ENCODE results near the gene EVPL.
"Not testable (repeated sequence)": the region's sequence is repeated elsewhere in the genome, so short reads cannot be mapped to it uniquely, and the experiment has no call there.

Gene EVPL
- total RNA-seq: 0.35 to 0.48 reads per million in 2 donors

- no peak for DNase-seq
These were observed at the start of gene EVPL for GRCh38 chr17:76027159-76027839. Gene EVPL (minus strand): TSS chr17:76027306. CDS start chr17:76027198, 108 bp downstream.

- DNase-seq: no peak
These were observed 49.1 kb upstream of the EVPL start for GRCh38 chr17:76076146-76076764.

GRCh38 chr17:76075364-76076145 lies 48.4 kb upstream of the EVPL start:
- DNase-seq: no peak

- no peak for DNase-seq
These were observed 47.6 kb upstream of the EVPL start, which contains the start of gene GALR2 for GRCh38 chr17:76074390-76075363. Gene GALR2 (plus strand): TSS chr17:76074781. CDS start chr17:76074884, 103 bp downstream.

GRCh38 chr17:76072148-76072858 lies 45.2 kb upstream of the EVPL start, which contains the start of gene SRP68:
Gene SRP68 (minus strand): TSS chr17:76072517. CDS start chr17:76072491, 26 bp downstream.
- peak; percentile 68 for DNase-seq

- no peak for DNase-seq
These were observed 44.5 kb upstream of the EVPL start for GRCh38 chr17:76071531-76072147.

GRCh38 chr17:76065775-76066174 lies 38.7 kb upstream of the EVPL start:
- no peak for DNase-seq

GRCh38 chr17:76063875-76064546 lies 36.9 kb upstream of the EVPL start:
- no peak for DNase-seq

- not testable (repeated sequence) for DNase-seq
These were observed 31.2 kb upstream of the EVPL start for GRCh38 chr17:76058264-76058663.

GRCh38 chr17:76056882-76057281 lies 29.8 kb upstream of the EVPL start:
- DNase-seq: no peak

- no peak for DNase-seq
These were observed 27.0 kb upstream of the EVPL start for GRCh38 chr17:76054112-76054476.

GRCh38 chr17:76053246-76054111 lies 26.4 kb upstream of the EVPL start:
- no peak for DNase-seq

GRCh38 chr17:76051561-76051960 lies 24.5 kb upstream of the EVPL start:
- no peak for DNase-seq

- DNase-seq: no peak
These were observed 23.7 kb upstream of the EVPL start for GRCh38 chr17:76050538-76051467.

GRCh38 chr17:76049836-76050537 lies 22.9 kb upstream of the EVPL start:
- no peak for DNase-seq

GRCh38 chr17:76049239-76049638 lies 22.1 kb upstream of the EVPL start:
- no peak for DNase-seq

- no peak for DNase-seq
These were observed 21.6 kb upstream of the EVPL start for GRCh38 chr17:76048711-76049110.
